ENCODE results near the gene MADD. TPM values are rescaled to one million over a fixed set of nuclear protein-coding genes. Genes with fewer than 3 reads are reported as not detected.
"Not testable (repeated sequence)": the region's sequence is repeated elsewhere in the genome, so short reads cannot be mapped to it uniquely, and the experiment has no call there.

Gene MADD
- total RNA-seq, 1 donor from 2014 or later = 24.7 TPM

- no peak overlapping the region for H3K4me3 ChIP-seq (ENCODE audit: low read depth, low read length)
- TF ChIP-seq, protein P1, sequence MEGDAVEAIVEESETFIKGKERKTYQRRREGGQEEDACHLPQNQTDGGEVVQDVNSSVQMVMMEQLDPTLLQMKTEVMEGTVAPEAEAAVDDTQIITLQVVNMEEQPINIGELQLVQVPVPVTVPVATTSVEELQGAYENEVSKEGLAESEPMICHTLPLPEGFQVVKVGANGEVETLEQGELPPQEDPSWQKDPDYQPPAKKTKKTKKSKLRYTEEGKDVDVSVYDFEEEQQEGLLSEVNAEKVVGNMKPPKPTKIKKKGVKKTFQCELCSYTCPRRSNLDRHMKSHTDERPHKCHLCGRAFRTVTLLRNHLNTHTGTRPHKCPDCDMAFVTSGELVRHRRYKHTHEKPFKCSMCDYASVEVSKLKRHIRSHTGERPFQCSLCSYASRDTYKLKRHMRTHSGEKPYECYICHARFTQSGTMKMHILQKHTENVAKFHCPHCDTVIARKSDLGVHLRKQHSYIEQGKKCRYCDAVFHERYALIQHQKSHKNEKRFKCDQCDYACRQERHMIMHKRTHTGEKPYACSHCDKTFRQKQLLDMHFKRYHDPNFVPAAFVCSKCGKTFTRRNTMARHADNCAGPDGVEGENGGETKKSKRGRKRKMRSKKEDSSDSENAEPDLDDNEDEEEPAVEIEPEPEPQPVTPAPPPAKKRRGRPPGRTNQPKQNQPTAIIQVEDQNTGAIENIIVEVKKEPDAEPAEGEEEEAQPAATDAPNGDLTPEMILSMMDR (conservative IDR thresholded peaks at IDR 0.05; ENCODE audit: low read depth, low read length) = no peak
- DNase-seq (ENCODE audit: low read depth) = no peak
These were observed 63.0 kb downstream of the MADD start for GRCh38 chr11:47332791-47333525.

DNA sequence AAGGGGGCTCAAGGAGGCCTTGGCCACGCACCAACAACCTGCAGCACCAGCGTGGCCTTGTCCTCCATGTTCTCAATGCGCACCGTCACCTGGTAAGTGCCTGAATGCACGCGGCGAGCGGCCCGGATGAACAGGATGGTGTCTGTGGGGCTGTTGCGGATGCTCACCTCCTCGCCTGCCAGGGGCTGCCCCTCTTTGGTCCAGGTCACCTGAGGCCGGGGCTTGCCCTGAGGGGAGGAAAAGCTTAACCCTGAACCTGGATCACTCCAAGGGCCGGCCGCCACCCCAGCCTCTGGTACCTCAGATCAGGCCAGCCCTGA lies 63.6 kb downstream of the MADD start:
- H3K4me3 ChIP-seq (ENCODE audit: low read depth, low read length) = no peak overlapping the region
- DNase-seq (ENCODE audit: low read depth) = no peak
- TF ChIP-seq, protein P1 (conservative IDR thresholded peaks at IDR 0.05; ENCODE audit: low read depth, low read length) = no peak

DNA sequence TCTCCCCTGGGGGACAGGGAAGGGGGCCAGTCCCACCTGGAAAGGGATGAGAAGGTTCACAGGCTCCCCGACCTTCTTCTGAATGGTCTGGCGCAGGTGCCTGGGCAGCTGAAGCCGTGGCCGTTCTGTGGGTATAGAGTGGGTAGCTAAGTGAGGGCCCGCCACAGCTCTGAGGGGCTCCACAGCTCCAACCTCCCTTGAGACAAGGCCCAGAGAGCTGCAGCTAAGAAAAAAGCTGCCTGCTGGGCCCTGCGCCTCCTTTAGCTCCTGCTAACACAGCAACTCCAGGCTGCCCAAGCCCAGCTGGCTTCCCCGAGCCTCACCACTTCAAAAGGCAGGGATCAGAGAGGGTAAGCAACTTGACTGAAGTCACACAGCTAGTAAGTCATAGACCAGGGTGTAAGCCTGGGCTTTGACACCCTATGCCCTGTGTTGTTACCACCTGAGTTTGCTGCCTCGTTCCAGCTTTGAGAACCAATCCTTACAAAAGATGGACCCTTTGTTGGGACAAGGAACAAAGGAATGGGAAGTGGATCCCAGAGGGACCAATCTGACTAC lies 64.0 kb downstream of the MADD start:
- no peak overlapping the region for H3K4me3 ChIP-seq (ENCODE audit: low read depth, low read length)
- TF ChIP-seq, protein P1 (conservative IDR thresholded peaks at IDR 0.05; ENCODE audit: low read depth, low read length) = no peak
- no peak for DNase-seq (ENCODE audit: low read depth)

- DNase-seq (ENCODE audit: low read depth); H3K4me3 ChIP-seq (ENCODE audit: low read depth, low read length): not testable (repeated sequence)
These were observed 64.9 kb downstream of the MADD start for GRCh38 chr11:47334699-47335411.

GRCh38 chr11:47335733-47336132 lies 65.8 kb downstream of the MADD start:
- no peak for DNase-seq (ENCODE audit: low read depth)
- TF ChIP-seq, protein P1 (conservative IDR thresholded peaks at IDR 0.05; ENCODE audit: low read depth, low read length) = no peak
- no peak overlapping the region for H3K4me3 ChIP-seq (ENCODE audit: low read depth, low read length)

- no peak overlapping the region for H3K4me3 ChIP-seq (ENCODE audit: low read depth, low read length)
- TF ChIP-seq, protein P1 (conservative IDR thresholded peaks at IDR 0.05; ENCODE audit: low read depth, low read length) = no peak
- no peak for DNase-seq (ENCODE audit: low read depth)
These were observed 66.7 kb downstream of the MADD start for GRCh38 chr11:47336595-47336994.

- TF ChIP-seq, protein P1 (conservative IDR thresholded peaks at IDR 0.05; ENCODE audit: low read depth, low read length) = no peak
- no peak for DNase-seq (ENCODE audit: low read depth)
- H3K4me3 ChIP-seq (ENCODE audit: low read depth, low read length) = no peak overlapping the region
These were observed 67.4 kb downstream of the MADD start for GRCh38 chr11:47337229-47337924.
